Heart left ventricle (tissue), 16 donors: ENCODE data around the gene TRRAP. TPM values are rescaled to one million over a fixed set of nuclear protein-coding genes. Genes with fewer than 3 reads are reported as not detected.

ENCODE experiments used
- ATAC-seq, 4 donors: fragments of 200-7000 bp; cut with Tn5 transposase; one replicate each; pipeline ENCODE4 v1.9.1; 2020 to 2022; ENCODE audit warnings: moderate library complexity in 4 of 4, mild to moderate bottlenecking in 3 of 4, moderate number of reproducible peaks in 1 of 4
- DNase-seq, 5 donors: peaks; one replicate each; pipeline ENCODE4 v3.0.0-alpha.2; 2020
- H3K27ac ChIP-seq, 12 donors: fragments of 200-600 bp; sonication (generic) in 4 of 12; one replicate each; pipeline versions ENCODE4 v1.5.0 to v1.8.0; 2016 to 2022; ENCODE audit warnings: mild to moderate bottlenecking in 2 of 12
- H3K27me3 ChIP-seq, 9 donors: fragments of 200-600 bp; sonication (generic) in 2 of 9; one replicate each; pipeline versions ENCODE4 v1.5.1 to v1.8.0; 2016 to 2022; ENCODE audit warnings: mild to moderate bottlenecking in 3 of 9
- H3K36me3 ChIP-seq, 9 donors: fragments of 200-600 bp; sonication (generic) in 2 of 9; one replicate each; pipeline versions ENCODE4 v1.5.0 to v1.8.0; 2018 to 2022; ENCODE audit warnings: mild to moderate bottlenecking in 2 of 9
- H3K4me1 ChIP-seq, 12 donors: fragments of 200-600 bp; sonication (generic) in 4 of 12; one replicate each; pipeline versions ENCODE4 v1.5.0 to v1.8.0; 2016 to 2022; ENCODE audit warnings: mild to moderate bottlenecking in 3 of 12
- H3K4me3 ChIP-seq, 12 donors: fragments of 200-600 bp; sonication (generic) in 4 of 12; one replicate each; pipeline versions ENCODE4 v1.5.0 to v1.8.0; 2017 to 2022; ENCODE audit warnings: mild to moderate bottlenecking in 9 of 12, moderate library complexity in 4 of 12
- H3K9me3 ChIP-seq, 12 donors: fragments of 200-600 bp; sonication (generic) in 4 of 12; one replicate each; pipeline versions ENCODE4 v1.5.0 to v1.8.0; 2016 to 2022; ENCODE audit warnings: mild to moderate bottlenecking in 1 of 12
- CTCF ChIP-seq, 12 donors: fragments of 200-600 bp; sonication (generic) in 4 of 12; IDR thresholded peaks; one replicate each; pipeline versions ENCODE4 v1.5.0 to v1.8.0; 2018 to 2022; ENCODE audit warnings: antibody characterized with exemption in 12 of 12, mild to moderate bottlenecking in 5 of 12
- POLR2A ChIP-seq, 2 donors: fragments of 450-650 bp; IDR thresholded peaks; one replicate each; pipeline ENCODE4 v1.6.1; 2017; ENCODE audit warnings: antibody characterized with exemption in 2 of 2, mild to moderate bottlenecking in 2 of 2, moderate library complexity in 2 of 2
- WGBS, 4 donors: extraction: QIAGEN DNeasy Blood & Tissue Kit in 2 of 4; methylation state at CpG; one replicate each; pipeline versions ENCODE4 v1.1.5 to v1.1.7; 2013 to 2018; 5-methylcytosine and 5-hydroxymethylcytosine counted together
- intact Hi-C, 10 donors: fragments of 100-400 bp; cut with DNase I; formaldehyde crosslinking; loops; one replicate each; pipeline versions ENCODE4 v1.11.1 to v1.14.2; 2022
- polyA plus RNA-seq, 2 donors: library from polyadenylated mRNA; stranded (reverse); fragments of 200-250 nt; gene quantifications; one replicate each; pipeline ENCODE4 v1.2.3, GENCODE V29; 2013
- total RNA-seq, 9 donors: library from RNA; depleted of rRNA in 2 of 9; stranded (reverse); fragments of >200 nt in 2 of 9; fragmentation: NEBNext Ultra II Directional in 3 of 9; extraction: Animal tissue kit (Norgen Biotek cat#: 25700) in 3 of 9; gene quantifications; one replicate each; pipeline versions ENCODE4 v1.1.0 to v1.2.4, GENCODE V29; 2016 to 2023
- donor health status: ischemic (EF 13 %, LVEDD 7.1; RV severe dilation, severe dysfunction).
- donor health status: healthy with polysubstance abuse.
- donor health status: DM: no; HTN: yes; CAD: no.
- donor health status: DM: no; HTN: no; CAD: no.
- donor health status: ischemic (EF 25% LVEDD 6.9; RV normal size, moderate dysfunction).
- donor health status: ischemic (EF 25% LVEDD 5.7; RV mildly dilated, moderate dysfunction).
- donor health status: healthy.
- donor health status: DM: yes; HTN: yes; CAD: no.
- donor health status: ischemic (EF 35%, LVEDD 5.7; RV mildly dilated, moderate dysfunction).
- donor health status: nonischemic (EF 11% LVEDD 7.7; RV severe dilation, severe dysfunction).
- donor health status: DM: yes; HTN: yes; CAD: no.
- donor health status: PGD.
- donor health status: ischemic (EF 29% LVEDD 5.4; RV normal size, mild dysfunction).
- donor health status: nonischemic (EF 23%, LVEDD 6.1; RV moderate dilation, normal function).

Gene TRRAP
- total and polyA plus RNA-seq, 11 donors: 9.2 to 29.6 (median 21.6) TPM

GRCh38 chr7:98943336-98943735 is 65.0 kb downstream of the TRRAP start:
- Histone ChIP-seq H3K4me3 (no peak overlapping the region), H3K36me3 (peaks cover 0 to 100% (median 85%) of the 10 kb centered on the region in 9 donors), H3K27ac (peak overlapping the region in 1 of 12 donors; percentile 34), H3K9me3 (no peaks in the 10 kb centered on the region), H3K27me3 (no peaks in the 10 kb centered on the region), H3K4me1 (peaks cover 0 to 32% (median 7%) of the 10 kb centered on the region in 12 donors)
- no peak for TF ChIP-seq POLR2A (IDR thresholded peaks at IDR 0.05)
- no peak for TF ChIP-seq CTCF (IDR thresholded peaks at IDR 0.05)
- ATAC-seq (no peak), DNase-seq (no peak)
- intact Hi-C loops: no loop called here
- WGBS, 4 donors: 89 to 95% (median 91%) methylated on average over 6 of the region's 6 CpGs

- ATAC-seq: no peak
- TF ChIP-seq POLR2A (IDR thresholded peaks at IDR 0.05) (no peak), CTCF (IDR thresholded peaks at IDR 0.05) (no peak)
- no peaks in the 10 kb centered on the region for H3K27me3 ChIP-seq
- H3K27ac ChIP-seq: no peak overlapping the region
- 79 to 93% (median 84%) methylated on average over 4 of the region's 4 CpGs for WGBS, 4 donors
- H3K9me3 ChIP-seq: no peaks in the 10 kb centered on the region
- H3K4me3 ChIP-seq: no peak overlapping the region
- H3K36me3 ChIP-seq: peaks cover 1 to 100% (median 85%) of the 10 kb centered on the region in 9 donors
- peaks cover 0 to 32% (median 7%) of the 10 kb centered on the region in 12 donors for H3K4me1 ChIP-seq
- DNase-seq: no peak
- intact Hi-C loops: no loop called here
Measured at GRCh38 chr7:98944386-98944785, 66.1 kb downstream of the TRRAP start.

- intact Hi-C loops: no loop called here
- Histone ChIP-seq H3K9me3 (no peaks in the 10 kb centered on the region), H3K36me3 (peaks cover 5 to 100% (median 86%) of the 10 kb centered on the region in 9 donors), H3K27me3 (no peaks in the 10 kb centered on the region), H3K27ac (peak overlapping the region in 6 of 12 donors; percentile 10 to 50 (median 26)), H3K4me1 (peaks cover 0 to 18% (median 3%) of the 10 kb centered on the region in 12 donors), H3K4me3 (no peak overlapping the region)
- DNase-seq (peak in 1 of 5 donors; percentile 37), ATAC-seq (peak; percentile 54 to 69 (median 63))
- 53 to 62% (median 57%) methylated on average over 7 of the region's 7 CpGs for WGBS, 4 donors
- TF ChIP-seq POLR2A (IDR thresholded peaks at IDR 0.05) (no peak), CTCF (IDR thresholded peaks at IDR 0.05) (no peak)
Measured at GRCh38 chr7:98945852-98946251, 67.5 kb downstream of the TRRAP start.

- DNase-seq (no peak), ATAC-seq (no peak)
- intact Hi-C loops: no loop called here
- Histone ChIP-seq H3K27me3 (no peaks in the 10 kb centered on the region), H3K9me3 (no peaks in the 10 kb centered on the region), H3K27ac (no peak overlapping the region), H3K36me3 (peaks cover 5 to 99% (median 85%) of the 10 kb centered on the region in 9 donors), H3K4me1 (peaks cover 0 to 14% (median 0%) of the 10 kb centered on the region in 12 donors), H3K4me3 (no peak overlapping the region)
- WGBS, 4 donors: 87 to 97% (median 93%) methylated on average over 8 of the region's 8 CpGs
- no peak for TF ChIP-seq POLR2A (IDR thresholded peaks at IDR 0.05)
- TF ChIP-seq CTCF (IDR thresholded peaks at IDR 0.05): no peak
Measured at GRCh38 chr7:98946389-98946788, 68.1 kb downstream of the TRRAP start.
